ENCODE data around the gene CACNB4. TPM values are rescaled to one million over a fixed set of nuclear protein-coding genes. Genes with fewer than 3 reads are reported as not detected.

CACNB4 gene
- total and polyA plus RNA-seq, 12 donors, result 0.09 to 0.95 (median 0.38) TPM

DNA sequence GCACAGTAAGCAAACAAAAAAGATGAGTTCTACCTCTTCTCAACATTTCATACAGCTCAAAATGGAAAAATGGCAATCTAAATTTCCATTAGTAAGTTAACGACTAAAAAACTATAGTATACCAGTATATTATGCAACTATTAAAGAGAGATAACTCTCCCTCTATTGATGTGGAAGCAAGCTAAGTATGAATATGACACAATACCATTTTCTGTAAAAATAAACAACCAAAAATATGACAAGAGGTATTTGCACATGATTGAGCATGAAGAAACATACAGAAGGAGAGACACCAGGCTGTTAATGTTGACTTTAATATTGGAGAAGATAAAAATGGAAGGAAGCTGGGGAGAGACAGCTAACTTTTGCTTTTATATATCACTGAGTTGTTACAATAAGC, 167.1 kb downstream of the CACNB4 start:
- 93 to 98% methylated on average over 1 of the region's 1 CpG for WGBS, 2 donors
- TF ChIP-seq, protein P1, sequence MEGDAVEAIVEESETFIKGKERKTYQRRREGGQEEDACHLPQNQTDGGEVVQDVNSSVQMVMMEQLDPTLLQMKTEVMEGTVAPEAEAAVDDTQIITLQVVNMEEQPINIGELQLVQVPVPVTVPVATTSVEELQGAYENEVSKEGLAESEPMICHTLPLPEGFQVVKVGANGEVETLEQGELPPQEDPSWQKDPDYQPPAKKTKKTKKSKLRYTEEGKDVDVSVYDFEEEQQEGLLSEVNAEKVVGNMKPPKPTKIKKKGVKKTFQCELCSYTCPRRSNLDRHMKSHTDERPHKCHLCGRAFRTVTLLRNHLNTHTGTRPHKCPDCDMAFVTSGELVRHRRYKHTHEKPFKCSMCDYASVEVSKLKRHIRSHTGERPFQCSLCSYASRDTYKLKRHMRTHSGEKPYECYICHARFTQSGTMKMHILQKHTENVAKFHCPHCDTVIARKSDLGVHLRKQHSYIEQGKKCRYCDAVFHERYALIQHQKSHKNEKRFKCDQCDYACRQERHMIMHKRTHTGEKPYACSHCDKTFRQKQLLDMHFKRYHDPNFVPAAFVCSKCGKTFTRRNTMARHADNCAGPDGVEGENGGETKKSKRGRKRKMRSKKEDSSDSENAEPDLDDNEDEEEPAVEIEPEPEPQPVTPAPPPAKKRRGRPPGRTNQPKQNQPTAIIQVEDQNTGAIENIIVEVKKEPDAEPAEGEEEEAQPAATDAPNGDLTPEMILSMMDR (IDR thresholded peaks at IDR 0.05), result no peak
- DNase-seq, result no peak

DNA sequence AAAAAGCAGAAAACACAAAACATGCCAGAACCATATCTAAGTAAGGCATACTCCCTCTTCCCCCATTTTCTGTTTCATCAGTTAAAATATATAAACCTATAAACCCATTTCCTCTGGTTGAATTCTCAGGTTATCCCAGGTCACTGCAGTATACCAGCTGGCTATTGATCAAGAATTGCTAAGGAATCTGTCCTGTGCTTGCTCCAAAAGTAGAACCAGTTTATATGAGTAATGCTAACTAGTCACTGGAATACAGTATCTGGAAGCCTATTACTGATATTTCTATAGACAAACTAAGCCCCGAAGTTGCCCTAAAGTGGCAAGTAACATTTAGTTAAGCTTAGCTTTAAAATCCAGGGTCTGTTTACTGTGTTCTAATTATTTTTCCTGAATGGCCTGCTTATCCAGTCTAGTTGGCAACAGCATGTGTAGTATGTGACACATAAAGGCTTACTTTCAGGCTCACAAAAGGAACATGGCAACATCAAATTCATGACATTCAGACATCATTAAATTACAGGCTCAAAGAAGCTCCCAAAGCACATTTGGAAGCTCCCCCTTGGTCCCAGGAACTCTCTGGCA, 167.7 kb downstream of the CACNB4 start:
- Histone ChIP-seq H3K9me3 (no peaks in the 10 kb centered on the region), H3K27ac (no peak overlapping the region), H3K4me3 (no peak overlapping the region), H3K4me1 (peaks cover 0 to 15% (median 10%) of the 10 kb centered on the region in 9 donors), H3K27me3 (no peaks in the 10 kb centered on the region), H3K36me3 (no peaks in the 10 kb centered on the region)
- TF ChIP-seq, protein P1 (IDR thresholded peaks at IDR 0.05), result no peak
- no peak for ATAC-seq
- WGBS, 2 donors, result 80 to 89% methylated on average over 1 of the region's 1 CpG
- DNase-seq, result no peak
- intact Hi-C loops (cut with DNase I), result no loop called here

More for the DNA sequence above, 167.1 kb downstream of the CACNB4 start:
- ATAC-seq, result no peak
- intact Hi-C loops (cut with DNase I), result no loop called here
- no peaks in the 10 kb centered on the region for H3K36me3 ChIP-seq
- H3K27ac ChIP-seq, result no peak overlapping the region
- H3K4me3 ChIP-seq, result no peak overlapping the region
- H3K27me3 ChIP-seq, result no peaks in the 10 kb centered on the region
- H3K9me3 ChIP-seq, result no peaks in the 10 kb centered on the region
- H3K4me1 ChIP-seq, result peaks cover 0 to 15% (median 10%) of the 10 kb centered on the region in 9 donors

DNA sequence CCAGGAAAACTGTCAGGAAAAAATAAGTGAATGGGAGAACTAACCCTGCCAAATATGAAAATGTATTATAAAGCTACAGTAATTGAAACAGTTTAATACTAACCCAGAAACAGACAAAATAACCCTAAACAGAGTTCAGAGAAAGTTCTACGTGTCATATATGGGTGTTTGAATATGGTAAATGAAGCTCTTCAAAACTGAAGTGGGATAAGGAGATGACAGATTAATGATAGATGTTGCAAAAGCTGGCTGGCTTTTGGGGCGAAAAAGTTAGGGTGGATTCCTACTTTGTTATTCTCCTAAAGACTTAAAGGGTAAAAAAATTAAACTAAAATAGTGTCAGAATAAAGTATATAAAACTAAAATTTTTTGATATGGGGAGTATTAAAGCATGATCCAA, 168.8 kb downstream of the CACNB4 start:
- TF ChIP-seq, protein P1 (IDR thresholded peaks at IDR 0.05), result no peak
- Histone ChIP-seq H3K27me3 (no peaks in the 10 kb centered on the region), H3K36me3 (no peaks in the 10 kb centered on the region), H3K4me1 (peaks cover 0 to 15% (median 10%) of the 10 kb centered on the region in 9 donors), H3K27ac (no peak overlapping the region), H3K4me3 (no peak overlapping the region), H3K9me3 (no peaks in the 10 kb centered on the region)
- no peak for ATAC-seq
- intact Hi-C loops (cut with DNase I), result no loop called here
- no peak for DNase-seq
- 97 to 99% methylated on average over 2 of the region's 2 CpGs for whole genome bisulfite sequencing, 2 donors

DNA sequence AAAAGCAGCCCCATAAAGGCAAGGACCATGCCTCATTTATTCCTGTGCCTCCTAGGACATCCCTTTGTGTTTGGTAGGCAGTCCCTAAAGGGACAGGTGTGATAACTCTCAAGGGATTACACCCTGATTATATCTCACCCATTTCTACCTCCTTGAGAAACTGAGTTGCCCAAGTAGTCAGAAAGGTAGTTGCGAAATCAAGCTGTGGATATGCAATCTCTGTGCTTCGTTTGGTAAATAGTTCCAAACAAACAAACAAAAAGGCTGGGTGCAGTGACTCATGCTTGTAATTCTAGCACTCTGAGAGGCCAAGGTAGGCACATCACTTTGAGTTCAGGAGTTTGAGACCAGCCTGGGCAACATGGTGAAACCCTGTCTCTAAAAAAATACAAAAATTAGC, 170.5 kb downstream of the CACNB4 start:
- TF ChIP-seq, protein P1 (IDR thresholded peaks at IDR 0.05), result no peak
- no peaks in the 10 kb centered on the region for H3K36me3 ChIP-seq
- no peaks in the 10 kb centered on the region for H3K9me3 ChIP-seq
- ATAC-seq (no peak), DNase-seq (no peak)
- intact Hi-C loops (cut with DNase I), result no loop called here
- H3K27me3 ChIP-seq, result no peaks in the 10 kb centered on the region
- 95 to 97% methylated on average over 2 of the region's 2 CpGs for WGBS, 2 donors
- peaks cover 0 to 23% (median 18%) of the 10 kb centered on the region in 9 donors for H3K4me1 ChIP-seq
- no peak overlapping the region for H3K27ac ChIP-seq
- H3K4me3 ChIP-seq, result no peak overlapping the region

All from heart right ventricle (tissue), 16 donors.